GM21360 (cell line): Measurements from ENCODE around the gene RNF11.
"Not testable (repeated sequence)": the region's sequence is repeated elsewhere in the genome, so short reads cannot be mapped to it uniquely, and the experiment has no call there.

Source experiments
- ATAC-seq: cut with Tn5 transposase; IDR thresholded peaks from one replicate; pipeline ENCODE4 v1.9.1; 2021; ENCODE audit warnings: mild to moderate bottlenecking, moderate library complexity; ENCODE audit not compliant: unreplicated experiment

The RNF11 gene

GRCh38 chr1:51227231-51227960 lies 8.7 kb upstream of the RNF11 start:
- not testable (repeated sequence) for ATAC-seq

GRCh38 chr1:51228471-51228870 lies 7.6 kb upstream of the RNF11 start:
- not testable (repeated sequence) for ATAC-seq

GRCh38 chr1:51230501-51231078 lies 5.5 kb upstream of the RNF11 start:
- ATAC-seq = no peak

- ATAC-seq = no peak
Observed at GRCh38 chr1:51231120-51231519, 5.0 kb upstream of the RNF11 start.

GRCh38 chr1:51231896-51232295 lies 4.2 kb upstream of the RNF11 start:
- no peak for ATAC-seq

GRCh38 chr1:51234236-51234635 lies 1.8 kb upstream of the RNF11 start:
- not testable (repeated sequence) for ATAC-seq

- peak; percentile 69 for ATAC-seq
Observed at GRCh38 chr1:51234721-51235425, 1.2 kb upstream of the RNF11 start.

- peak; percentile 10 for ATAC-seq
Observed at GRCh38 chr1:51236531-51237350, 668 bp downstream of the RNF11 start.

- ATAC-seq = no peak
Observed at GRCh38 chr1:51237351-51238033, 1.4 kb downstream of the RNF11 start.

GRCh38 chr1:51238034-51238403 lies 1.9 kb downstream of the RNF11 start:
- no peak for ATAC-seq

- ATAC-seq = no peak
Observed at GRCh38 chr1:51240084-51240483, 4.0 kb downstream of the RNF11 start.

- no peak for ATAC-seq
Observed at GRCh38 chr1:51241119-51241518, 5.0 kb downstream of the RNF11 start.

GRCh38 chr1:51242546-51242945 lies 6.5 kb downstream of the RNF11 start:
- ATAC-seq = no peak

GRCh38 chr1:51247022-51247421 lies 10.9 kb downstream of the RNF11 start:
- peak; percentile 92 for ATAC-seq

GRCh38 chr1:51247499-51247898 lies 11.4 kb downstream of the RNF11 start:
- ATAC-seq = no peak

- ATAC-seq = no peak
Observed at GRCh38 chr1:51249445-51249844, 13.4 kb downstream of the RNF11 start.

- not testable (repeated sequence) for ATAC-seq
Observed at GRCh38 chr1:51250729-51251128, 14.7 kb downstream of the RNF11 start.

GRCh38 chr1:51251165-51251564 lies 15.1 kb downstream of the RNF11 start:
- not testable (repeated sequence) for ATAC-seq

GRCh38 chr1:51252366-51252765 lies 16.3 kb downstream of the RNF11 start:
- no peak for ATAC-seq

- ATAC-seq = no peak
Observed at GRCh38 chr1:51253691-51254090, 17.6 kb downstream of the RNF11 start.

GRCh38 chr1:51255331-51255730 lies 19.3 kb downstream of the RNF11 start:
- no peak for ATAC-seq
